GM12801 (cell line): Measurements from ENCODE around the gene NR3C1.

ENCODE experiments used
- CTCF ChIP-seq: IDR thresholded peaks from one replicate; pipeline ENCODE4 v1.5.1; 2011; ENCODE audit warnings: control low read depth; ENCODE audit not compliant: insufficient read length; ENCODE audit errors: extremely low read depth

Gene NR3C1

GRCh38 chr5:143345671-143346440 lies 57.6 kb downstream of the NR3C1 start:
- TF ChIP-seq CTCF, result no peak

GRCh38 chr5:143343042-143343441 lies 60.4 kb downstream of the NR3C1 start:
- TF ChIP-seq CTCF, result no peak

- TF ChIP-seq CTCF, result no peak
These were observed 60.9 kb downstream of the NR3C1 start for GRCh38 chr5:143342607-143343006.

GRCh38 chr5:143341807-143342570 lies 61.5 kb downstream of the NR3C1 start:
- TF ChIP-seq CTCF, result no peak

GRCh38 chr5:143340891-143341685 lies 62.4 kb downstream of the NR3C1 start:
- TF ChIP-seq CTCF, result no peak

GRCh38 chr5:143338658-143339366 lies 64.7 kb downstream of the NR3C1 start:
- no peak for TF ChIP-seq CTCF

GRCh38 chr5:143337946-143338345 lies 65.5 kb downstream of the NR3C1 start:
- TF ChIP-seq CTCF, result no peak
